Measurements from ENCODE around the gene SYT14. TPM values are rescaled to one million over a fixed set of nuclear protein-coding genes. Genes with fewer than 3 reads are reported as not detected.
A peak's percentile ranks its signal among the peaks of the same experiment; 100 is the strongest.

SYT14 gene
- polyA plus RNA-seq, 1 experiment: 1.5 TPM

- DNase-seq (ENCODE audit: low read depth): peak; percentile 4
- ChIA-PET CTCF (interaction anchor here (1.0 kb wide), 1 partner anchor 186 kb away, joined by 3 read pairs; no protein-coding TSS in a partner anchor), POLR2A (no interaction called here)
- Histone ChIP-seq H3K4me3 (ENCODE audit: low read depth, low read length) (no peak overlapping the region), H3K27me3 (ENCODE audit: control insufficient read depth, insufficient read depth, low read length) (no peaks in the 10 kb centered on the region), H3K36me3 (ENCODE audit: control insufficient read depth, insufficient read depth, low read length) (no peaks in the 10 kb centered on the region)
- TF ChIP-seq CTCF (IDR thresholded peaks at IDR 0.05; ENCODE audit: insufficient read depth, low read depth, low read length): no peak
These were observed 187.1 kb downstream of the SYT14 start for GRCh38 chr1:210125143-210125542.

GRCh38 chr1:210129092-210129491 lies 191.1 kb downstream of the SYT14 start:
- CTCF ChIA-PET: interaction anchor here (0.7 kb wide), 1 partner anchor 182 kb away, joined by 3 read pairs; no protein-coding TSS in a partner anchor
- no peaks in the 10 kb centered on the region for H3K27me3 ChIP-seq (ENCODE audit: control insufficient read depth, insufficient read depth, low read length)
- TF ChIP-seq CTCF (IDR thresholded peaks at IDR 0.05; ENCODE audit: insufficient read depth, low read depth, low read length): no peak
- no peaks in the 10 kb centered on the region for H3K36me3 ChIP-seq (ENCODE audit: control insufficient read depth, insufficient read depth, low read length)
- no peak overlapping the region for H3K4me3 ChIP-seq (ENCODE audit: low read depth, low read length)
- POLR2A ChIA-PET: interaction anchor here (0.7 kb wide), 1 partner anchor 122 kb away, joined by 3 read pairs; no protein-coding TSS in a partner anchor
- no peak for DNase-seq (ENCODE audit: low read depth)

GRCh38 chr1:210129759-210130158 lies 191.7 kb downstream of the SYT14 start:
- no peak overlapping the region for H3K4me3 ChIP-seq (ENCODE audit: low read depth, low read length)
- ChIA-PET CTCF (interaction anchor here (0.7 kb wide), 1 partner anchor 181 kb away, joined by 3 read pairs; no protein-coding TSS in a partner anchor), POLR2A (no interaction called here)
- no peak for DNase-seq (ENCODE audit: low read depth)
- TF ChIP-seq CTCF (IDR thresholded peaks at IDR 0.05; ENCODE audit: insufficient read depth, low read depth, low read length): no peak
- no peaks in the 10 kb centered on the region for H3K36me3 ChIP-seq (ENCODE audit: control insufficient read depth, insufficient read depth, low read length)
- H3K27me3 ChIP-seq (ENCODE audit: control insufficient read depth, insufficient read depth, low read length): no peaks in the 10 kb centered on the region

- Histone ChIP-seq H3K36me3 (ENCODE audit: control insufficient read depth, insufficient read depth, low read length) (no peaks in the 10 kb centered on the region), H3K27me3 (ENCODE audit: control insufficient read depth, insufficient read depth, low read length) (no peaks in the 10 kb centered on the region), H3K4me3 (ENCODE audit: low read depth, low read length) (no peak overlapping the region)
- CTCF ChIA-PET: interaction anchor here (0.7 to 1.0 kb wide), 2 partner anchors 180 to 779 kb away, joined by 3 read pairs; no protein-coding TSS in a partner anchor
- POLR2A ChIA-PET: interaction anchor here (0.6 kb wide), 1 partner anchor 296 kb away, joined by 4 read pairs; no protein-coding TSS in a partner anchor
- no peak for DNase-seq (ENCODE audit: low read depth)
- no peak for TF ChIP-seq CTCF (IDR thresholded peaks at IDR 0.05; ENCODE audit: insufficient read depth, low read depth, low read length)
These were observed 194.6 kb downstream of the SYT14 start for GRCh38 chr1:210132582-210132981.

- CTCF ChIA-PET: interaction anchor here (0.6 to 3.5 kb wide), 23 partner anchors 13 to 1135 kb away, joined by 3 to 73 read pairs (median 4); partner anchors contain the start of gene HHAT
- DNase-seq (ENCODE audit: low read depth): peak; percentile 37
- no peaks in the 10 kb centered on the region for H3K27me3 ChIP-seq (ENCODE audit: control insufficient read depth, insufficient read depth, low read length)
- no peaks in the 10 kb centered on the region for H3K36me3 ChIP-seq (ENCODE audit: control insufficient read depth, insufficient read depth, low read length)
- TF ChIP-seq CTCF (IDR thresholded peaks at IDR 0.05; ENCODE audit: insufficient read depth, low read depth, low read length): peak; percentile 54
- no peak overlapping the region for H3K4me3 ChIP-seq (ENCODE audit: low read depth, low read length)
- POLR2A ChIA-PET: no interaction called here
These were observed 205.5 kb downstream of the SYT14 start for GRCh38 chr1:210143465-210144062.
